Body of pancreas (tissue), 4 donors: ENCODE measurements around the gene HSFX1. TPM values are rescaled to one million over a fixed set of nuclear protein-coding genes. Genes with fewer than 3 reads are reported as not detected.
"Not testable (repeated sequence)": the region's sequence is repeated elsewhere in the genome, so short reads cannot be mapped to it uniquely, and the experiment has no call there.

Experiments used
- ATAC-seq: fragments of 150-250 bp; one replicate; pipeline ENCODE4 v1.9.1; 2016
- DNase-seq, 4 donors: peaks; one replicate each; pipeline ENCODE4 v3.0.0-alpha.2; 2019
- H3K27ac ChIP-seq, 4 donors: fragments of 200-600 bp; sonication (generic); 1 replicate in 3 of 4; 2 replicates in 1 of 4; pipeline versions ENCODE4 v1.5.1 to v1.6.1; 2016 to 2019; ENCODE audit warnings: mild to moderate bottlenecking in 1 of 4, mixed read lengths in 1 of 4, moderate library complexity in 1 of 4
- H3K27me3 ChIP-seq, 2 donors: fragments of 200-600 bp; sonication (generic); one replicate each; pipeline ENCODE4 v1.6.0; 2016; ENCODE audit warnings: mild to moderate bottlenecking in 1 of 2
- H3K36me3 ChIP-seq, 2 donors: fragments of 200-600 bp; sonication (generic); replicated peaks in 1 of 2; 2 replicates each; pipeline ENCODE4 v1.5.1; 2016; ENCODE audit warnings: low read depth in 2 of 2; ENCODE audit not compliant: insufficient read depth in 1 of 2
- H3K4me1 ChIP-seq: fragments of 200-600 bp; sonication (generic); one replicate; pipeline ENCODE4 v1.6.0; 2016
- H3K4me3 ChIP-seq, 2 donors: fragments of 200-600 bp; sonication (generic); 1 replicate in 1 of 2; 2 replicates in 1 of 2; pipeline ENCODE4 v1.5.1; 2016 to 2019
- H3K9me3 ChIP-seq, 3 donors: fragments of 200-600 bp; sonication (generic); 1 replicate in 2 of 3; 2 replicates in 1 of 3; pipeline ENCODE4 v1.5.1; 2016
- CTCF ChIP-seq, 7 experiments: fragments of 450-650 bp in 4 of 7; fragments of 200-600 bp in 3 of 7; sonication (generic) in 3 of 7; IDR thresholded peaks; one replicate each; pipeline ENCODE4 v1.5.1; 2016 to 2019; ENCODE audit warnings: antibody characterized with exemption in 7 of 7
- POLR2A ChIP-seq, 3 donors: fragments of 450-650 bp; IDR thresholded peaks; one replicate each; pipeline ENCODE4 v1.6.1; 2016; ENCODE audit warnings: antibody characterized with exemption in 3 of 3, mild to moderate bottlenecking in 2 of 3
- WGBS, 2 donors: methylation state at CpG; one replicate each; pipeline ENCODE4 v1.1.5; 2017; 5-methylcytosine and 5-hydroxymethylcytosine counted together
- intact Hi-C: fragments of 100-400 bp; cut with DNase I; formaldehyde crosslinking; loops from one replicate; pipeline ENCODE4 v1.15.1; 2023
- total RNA-seq, 2 donors: library from RNA; depleted of rRNA; stranded (reverse); fragments of >200 nt; gene quantifications; one replicate each; pipeline ENCODE4 v1.1.0, GENCODE V29; 2016

The HSFX1 gene
- total RNA-seq, 2 donors from 2014 or later: 0.26 to 4.3 TPM

GRCh38 chrX:149795531-149795930 is 21.7 kb downstream of the HSFX1 start:
- H3K9me3 ChIP-seq, DNase-seq, H3K4me3 ChIP-seq, ATAC-seq, H3K27me3 ChIP-seq, intact Hi-C loops, H3K36me3 ChIP-seq, H3K27ac ChIP-seq, H3K4me1 ChIP-seq: not testable (repeated sequence)
- no CpG with 5 or more reads among the region's 1 CpG for WGBS, 2 donors

GRCh38 chrX:149799095-149799714 is 25.3 kb downstream of the HSFX1 start:
- TF ChIP-seq POLR2A (IDR thresholded peaks at IDR 0.05) (no peak), CTCF (IDR thresholded peaks at IDR 0.05) (no peak)
- 72 to 76% methylated on average over 6 of the region's 6 CpGs for WGBS, 2 donors
- no peaks in the 10 kb centered on the region for H3K27me3 ChIP-seq
- no peak overlapping the region for H3K4me3 ChIP-seq
- DNase-seq: no peak
- intact Hi-C loops: no loop called here
- no peaks in the 10 kb centered on the region for H3K4me1 ChIP-seq
- no peak overlapping the region for H3K27ac ChIP-seq
- no peaks in the 10 kb centered on the region for H3K9me3 ChIP-seq
- ATAC-seq: no peak
- no peaks in the 10 kb centered on the region for H3K36me3 ChIP-seq

GRCh38 chrX:149799938-149800337 is 26.1 kb downstream of the HSFX1 start:
- no peak for DNase-seq
- no peak overlapping the region for H3K4me3 ChIP-seq
- TF ChIP-seq POLR2A (IDR thresholded peaks at IDR 0.05) (no peak), CTCF (IDR thresholded peaks at IDR 0.05) (no peak)
- no peaks in the 10 kb centered on the region for H3K27me3 ChIP-seq
- no peaks in the 10 kb centered on the region for H3K4me1 ChIP-seq
- no peaks in the 10 kb centered on the region for H3K9me3 ChIP-seq
- no peak for ATAC-seq
- no peak overlapping the region for H3K27ac ChIP-seq
- no peaks in the 10 kb centered on the region for H3K36me3 ChIP-seq
- intact Hi-C loops: no loop called here
- WGBS, 2 donors: 52 to 68% methylated on average over 3 of the region's 3 CpGs

- ATAC-seq: no peak
- no peak for DNase-seq
- Histone ChIP-seq H3K9me3 (no peaks in the 10 kb centered on the region), H3K4me1 (no peaks in the 10 kb centered on the region), H3K27ac (no peak overlapping the region), H3K4me3 (no peak overlapping the region), H3K27me3 (no peaks in the 10 kb centered on the region), H3K36me3 (no peaks in the 10 kb centered on the region)
- TF ChIP-seq POLR2A (IDR thresholded peaks at IDR 0.05) (no peak), CTCF (IDR thresholded peaks at IDR 0.05) (no peak)
- intact Hi-C loops: no loop called here
- 69 to 84% methylated on average over 4 to 10 of the region's 10 CpGs for WGBS, 2 donors
Observed at GRCh38 chrX:149803458-149804062, 29.7 kb downstream of the HSFX1 start.

GRCh38 chrX:149804102-149804501 is 30.2 kb downstream of the HSFX1 start:
- no peak overlapping the region for H3K4me3 ChIP-seq
- no peaks in the 10 kb centered on the region for H3K27me3 ChIP-seq
- H3K4me1 ChIP-seq: no peaks in the 10 kb centered on the region
- no peaks in the 10 kb centered on the region for H3K9me3 ChIP-seq
- DNase-seq (no peak), ATAC-seq (no peak)
- 72 to 75% methylated on average over 5 to 6 of the region's 6 CpGs for WGBS, 2 donors
- no peaks in the 10 kb centered on the region for H3K36me3 ChIP-seq
- no peak overlapping the region for H3K27ac ChIP-seq
- intact Hi-C loops: no loop called here
- TF ChIP-seq CTCF (IDR thresholded peaks at IDR 0.05) (no peak), POLR2A (IDR thresholded peaks at IDR 0.05) (no peak)
